AG08396 (cell line): ENCODE measurements around the gene SHKBP1.
"Not testable (repeated sequence)": the region's sequence is repeated elsewhere in the genome, so short reads cannot be mapped to it uniquely, and the experiment has no call there.

Experiments used
- DNase-seq: peaks from one replicate; pipeline ENCODE4 v3.0.0; 2012; ENCODE audit warnings: low spot score, mixed read lengths

The SHKBP1 gene

DNA sequence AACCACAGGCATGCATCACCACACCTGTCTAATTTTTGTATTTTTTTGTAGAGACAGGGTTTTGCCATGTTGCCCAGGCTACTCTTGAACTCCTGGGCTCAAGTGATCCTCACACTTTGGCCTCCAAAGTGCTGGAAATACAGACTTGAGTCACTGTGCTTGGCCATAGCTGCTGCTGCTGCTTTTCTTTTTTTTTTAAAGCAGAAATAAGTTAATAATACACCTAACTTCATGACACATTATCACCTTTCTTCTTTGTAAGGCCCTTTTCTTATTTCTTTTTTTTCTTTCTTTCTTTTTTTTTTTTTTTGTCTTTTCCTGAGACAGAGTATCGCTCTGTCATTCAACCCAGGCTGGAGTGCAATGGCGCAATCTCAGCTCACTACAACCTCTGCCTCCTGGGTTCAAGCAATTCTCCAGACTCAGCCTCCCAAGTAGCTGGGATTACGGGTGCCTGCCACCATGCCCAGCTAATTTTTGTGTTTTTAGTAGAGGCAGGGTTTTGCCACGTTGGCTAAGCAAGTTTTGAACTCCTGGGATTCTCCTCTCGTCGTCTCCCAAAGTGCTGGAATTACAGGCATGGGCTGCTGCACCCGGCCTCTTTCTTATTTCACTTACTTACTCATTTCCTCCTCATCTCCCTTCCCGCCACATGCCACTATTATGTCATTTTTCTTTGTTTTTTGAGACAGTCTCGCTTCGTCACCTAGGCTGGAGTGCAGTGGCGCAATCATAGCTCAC, 8.7 kb downstream of the SHKBP1 start:
- no peak for DNase-seq

DNA sequence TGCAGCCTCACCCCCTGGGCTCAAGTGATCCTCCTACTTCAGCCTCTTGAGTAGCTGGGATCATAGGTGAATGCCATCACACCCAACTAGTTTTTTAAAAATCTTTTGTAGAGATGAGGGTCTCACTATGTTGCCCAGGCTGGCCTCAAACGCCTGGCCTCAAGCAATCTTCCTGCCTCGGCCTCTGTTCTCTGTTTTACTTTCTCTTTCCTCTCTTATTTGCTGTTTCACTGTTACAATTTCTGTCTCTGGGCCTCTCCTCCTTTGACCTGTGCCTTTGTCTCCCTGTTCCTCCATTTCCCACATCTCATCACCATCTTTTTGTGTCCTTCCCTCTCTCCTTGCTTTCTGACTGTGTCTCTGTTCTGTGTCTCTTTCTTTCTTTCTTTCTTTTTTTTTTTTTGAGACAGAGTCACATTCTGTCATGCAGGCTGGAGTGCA, 9.3 kb downstream of the SHKBP1 start:
- no peak for DNase-seq

DNA sequence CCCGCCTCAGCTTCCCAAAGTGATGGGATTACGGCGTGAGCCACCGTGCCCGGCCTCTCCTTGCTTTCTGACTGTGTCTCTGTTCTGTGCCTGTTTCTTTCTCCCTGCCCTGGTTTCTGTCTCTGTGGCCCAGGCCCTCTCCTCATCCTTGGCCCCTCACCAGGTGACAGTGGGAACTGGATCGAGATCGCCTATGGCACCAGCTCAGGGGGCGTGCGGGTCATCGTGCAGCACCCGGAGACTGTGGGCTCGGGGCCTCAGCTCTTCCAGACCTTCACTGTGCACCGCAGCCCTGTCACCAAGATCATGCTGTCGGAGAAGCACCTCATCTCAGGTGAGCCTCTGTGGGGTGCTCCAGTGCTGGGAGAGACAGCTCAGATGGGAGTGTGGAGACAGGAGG, 9.9 kb downstream of the SHKBP1 start:
- no peak for DNase-seq

DNA sequence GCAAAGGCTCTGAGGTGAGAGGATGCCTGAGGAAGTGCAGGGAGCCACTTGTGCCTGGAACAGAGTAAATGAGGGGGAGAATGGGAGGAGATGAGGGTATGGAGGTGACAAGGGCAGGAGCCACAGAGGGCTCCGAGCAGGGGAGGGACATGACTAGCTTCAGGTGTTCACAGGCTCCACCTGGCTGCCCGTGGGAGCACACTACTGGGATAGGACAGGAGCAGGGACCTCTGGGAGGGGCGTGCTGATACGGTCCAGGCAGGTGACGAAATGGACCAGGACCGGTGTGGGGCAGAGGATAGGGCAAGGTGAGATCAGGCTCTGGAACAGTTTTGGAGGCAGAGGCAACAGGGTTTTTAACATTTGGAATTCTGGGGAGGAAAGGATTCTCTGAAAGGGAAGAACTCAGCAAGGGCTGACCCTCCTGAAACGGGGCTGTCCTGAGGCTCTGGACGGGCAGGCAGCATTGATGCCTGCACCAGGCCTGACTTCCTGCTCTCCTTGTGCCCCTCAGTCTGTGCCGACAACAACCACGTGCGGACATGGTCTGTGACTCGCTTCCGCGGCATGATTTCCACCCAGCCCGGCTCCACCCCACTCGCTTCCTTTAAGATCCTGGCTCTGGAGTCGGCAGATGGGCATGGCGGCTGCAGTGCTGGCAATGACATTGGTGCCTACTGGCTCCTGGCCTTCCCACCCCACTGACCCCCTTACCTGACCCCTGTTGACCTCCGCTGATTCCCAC, 11.6 kb downstream of the SHKBP1 start:
- DNase-seq, result no peak

DNA sequence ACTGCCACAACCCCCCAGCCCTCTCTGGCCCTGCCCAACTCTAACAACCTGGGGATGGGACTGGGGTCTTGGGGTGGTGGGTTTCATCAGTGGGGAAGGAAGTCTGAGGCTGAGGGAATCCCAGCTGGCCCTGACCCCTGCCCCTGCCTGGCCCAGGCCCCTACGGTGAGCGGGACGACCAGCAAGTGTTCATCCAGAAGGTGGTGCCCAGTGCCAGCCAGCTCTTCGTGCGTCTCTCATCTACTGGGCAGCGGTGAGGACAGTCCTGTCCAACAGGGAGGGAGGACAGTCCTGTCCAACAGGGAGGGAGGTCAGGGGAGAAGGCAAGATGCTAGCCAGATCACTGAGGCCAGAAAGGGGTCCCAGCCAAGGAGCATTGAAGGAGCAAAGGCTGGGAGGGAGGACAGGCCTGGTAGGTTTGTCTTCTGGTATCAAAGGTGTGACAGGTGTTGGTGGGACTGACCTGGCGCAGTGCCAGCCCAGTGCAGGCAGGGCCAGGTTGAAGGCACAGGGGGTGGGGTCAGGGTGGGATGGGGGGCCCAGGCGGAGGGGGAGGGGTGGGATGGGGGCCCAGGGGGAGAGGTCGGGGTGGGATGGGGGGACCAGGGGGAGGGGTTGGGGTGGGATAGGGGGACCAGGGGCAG, 12.4 kb downstream of the SHKBP1 start:
- no peak for DNase-seq

DNA sequence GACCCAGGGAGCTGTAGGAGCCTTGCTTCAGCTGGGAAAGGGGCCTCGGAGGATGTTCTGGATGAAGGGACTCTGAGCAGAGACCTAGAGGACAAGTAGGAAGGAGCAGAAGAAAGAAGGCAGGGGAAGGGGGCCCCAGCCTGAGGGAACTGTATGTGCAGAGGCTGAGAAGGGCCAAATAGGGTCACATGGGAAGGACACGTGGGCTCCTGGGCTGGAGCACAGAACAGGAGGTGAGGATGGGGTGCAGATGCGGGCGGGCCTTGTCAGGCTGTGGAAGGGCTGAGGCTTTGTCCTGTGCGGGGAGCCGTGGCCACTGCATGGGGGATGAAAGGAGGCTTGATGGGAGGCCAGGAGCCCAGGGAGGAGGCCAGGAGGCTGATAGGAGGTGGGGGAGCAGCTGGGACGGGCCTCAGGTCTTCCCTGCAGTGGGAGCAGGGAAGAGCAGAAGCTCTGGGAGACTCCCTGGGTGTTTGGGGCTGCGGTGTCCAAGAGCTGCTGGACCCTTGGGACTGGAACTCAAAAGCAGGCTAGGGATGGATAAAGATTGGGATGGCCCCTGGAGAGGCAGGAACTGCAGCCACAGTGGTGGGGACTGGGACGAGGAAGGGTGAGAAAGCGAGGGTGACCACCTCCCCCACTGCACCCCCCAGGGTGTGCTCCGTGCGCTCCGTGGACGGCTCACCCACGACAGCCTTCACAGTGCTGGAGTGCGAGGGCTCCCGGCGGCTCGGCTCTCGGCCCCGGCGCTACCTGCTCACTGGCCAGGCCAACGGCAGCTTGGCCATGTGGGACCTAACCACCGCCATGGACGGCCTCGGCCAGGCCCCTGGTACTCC, 13.1 kb downstream of the SHKBP1 start:
- no peak for DNase-seq

DNA sequence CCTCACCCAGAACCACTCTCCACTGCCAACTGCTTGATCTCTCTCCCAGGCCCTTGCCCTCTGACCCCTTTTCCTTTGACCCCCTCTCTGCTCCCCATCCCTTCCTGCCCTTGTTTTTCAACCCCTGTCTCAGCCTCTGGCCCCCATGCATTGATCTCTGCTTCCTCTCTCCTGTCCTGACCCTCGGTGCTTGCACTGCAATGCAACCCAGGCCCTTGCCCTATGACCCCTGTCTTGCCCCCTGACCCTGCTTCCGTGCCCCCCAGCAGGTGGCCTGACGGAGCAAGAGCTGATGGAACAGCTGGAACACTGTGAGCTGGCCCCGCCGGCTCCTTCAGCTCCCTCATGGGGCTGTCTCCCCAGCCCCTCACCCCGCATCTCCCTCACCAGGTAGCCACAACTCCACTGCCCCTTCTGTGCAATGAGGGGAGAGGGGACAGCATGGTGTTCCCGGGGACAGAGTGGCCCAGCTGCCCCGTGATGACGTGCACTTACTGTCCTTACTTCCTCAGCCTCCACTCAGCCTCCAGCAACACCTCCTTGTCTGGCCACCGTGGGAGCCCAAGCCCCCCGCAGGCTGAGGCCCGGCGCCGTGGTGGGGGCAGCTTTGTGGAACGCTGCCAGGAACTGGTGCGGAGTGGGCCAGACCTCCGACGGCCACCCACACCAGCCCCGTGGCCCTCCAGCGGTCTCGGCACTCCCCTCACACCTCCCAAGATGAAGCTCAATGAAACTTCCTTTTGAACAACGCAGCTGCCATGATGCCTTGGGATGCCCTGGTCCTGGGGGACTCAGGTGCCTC, 14.0 kb downstream of the SHKBP1 start:
- no peak for DNase-seq

DNA sequence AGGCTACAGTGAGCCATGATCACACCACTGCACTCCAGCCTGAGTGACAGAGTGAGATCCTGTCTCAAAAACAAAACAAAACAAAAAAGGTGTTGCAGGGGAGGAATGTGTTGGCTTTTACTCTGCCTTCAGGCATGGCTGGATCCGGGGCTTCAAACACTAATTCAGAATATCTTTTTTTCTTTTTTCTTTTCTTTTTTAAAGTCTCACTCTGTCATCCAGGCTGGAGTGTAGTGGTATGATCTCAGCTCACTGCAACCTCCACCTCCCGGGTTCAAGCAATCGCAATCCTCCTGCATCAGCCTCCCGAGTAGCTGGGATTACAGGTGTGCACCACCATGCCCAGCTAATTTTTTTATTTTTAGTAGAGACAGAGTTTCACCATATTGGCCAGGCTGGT, 15.1 kb downstream of the SHKBP1 start:
- DNase-seq, result not testable (repeated sequence)

DNA sequence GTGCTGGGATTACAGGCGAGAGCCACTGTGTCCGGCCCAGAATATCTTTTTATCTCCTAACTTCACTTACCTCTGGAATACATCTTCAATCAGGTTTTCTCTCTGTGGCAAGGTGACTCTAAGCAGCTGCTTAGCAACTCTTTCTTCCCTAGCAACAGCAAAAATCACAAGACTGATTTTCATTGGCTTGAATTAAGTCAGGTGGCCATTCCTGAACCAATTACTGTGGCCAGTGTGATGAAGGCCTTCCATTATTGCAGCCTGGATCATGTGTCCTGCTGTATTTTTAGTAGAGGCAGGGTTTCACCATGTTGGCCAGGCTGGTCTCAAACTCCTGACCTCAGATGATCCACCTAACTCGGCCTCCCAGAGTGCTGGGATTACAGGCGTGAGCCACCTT, 15.5 kb downstream of the SHKBP1 start:
- DNase-seq, result peak; percentile 74

DNA sequence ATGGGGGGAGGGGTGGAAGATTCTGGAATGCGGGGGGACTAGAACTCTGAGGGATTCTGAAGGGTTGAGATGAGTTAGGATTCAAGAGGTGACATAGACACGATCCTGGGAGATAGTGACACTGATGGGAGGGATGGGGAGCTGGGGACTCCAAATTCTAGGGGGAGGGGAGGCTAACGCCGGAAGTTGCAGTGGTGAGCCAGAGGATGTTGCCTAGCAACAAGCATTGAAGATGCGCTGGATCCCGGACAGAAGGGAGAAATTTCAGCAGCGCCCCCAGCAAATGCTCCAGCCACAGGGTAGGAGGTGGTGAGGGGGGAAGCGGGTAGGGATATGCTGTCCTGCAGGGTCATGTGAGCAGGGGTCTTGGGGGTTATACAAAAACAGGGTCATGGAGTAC, 17.6 kb downstream of the SHKBP1 start:
- peak; percentile 59 for DNase-seq

DNA sequence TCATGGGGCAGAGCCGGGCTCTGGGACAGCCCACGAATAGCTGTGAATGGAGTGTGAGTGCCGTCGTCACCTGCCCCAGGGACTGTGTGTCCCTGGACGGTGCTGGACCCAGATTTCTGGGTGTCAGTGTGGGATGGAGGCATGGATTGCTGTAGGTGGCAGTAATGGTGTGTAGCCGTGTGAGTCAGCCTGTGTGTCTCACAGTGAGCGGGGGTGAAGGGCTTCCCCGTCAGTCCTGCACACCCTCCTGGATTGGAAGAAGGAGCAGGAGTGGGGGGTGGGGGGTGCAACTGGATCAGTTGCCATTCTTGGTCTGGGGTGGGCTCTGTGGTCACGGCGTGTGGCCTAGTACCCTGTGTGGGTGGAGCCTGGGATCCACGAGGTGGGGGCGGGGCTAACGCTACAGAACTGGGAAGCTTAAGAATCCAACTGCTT, 18.0 kb downstream of the SHKBP1 start:
- DNase-seq, result peak; percentile 82

DNA sequence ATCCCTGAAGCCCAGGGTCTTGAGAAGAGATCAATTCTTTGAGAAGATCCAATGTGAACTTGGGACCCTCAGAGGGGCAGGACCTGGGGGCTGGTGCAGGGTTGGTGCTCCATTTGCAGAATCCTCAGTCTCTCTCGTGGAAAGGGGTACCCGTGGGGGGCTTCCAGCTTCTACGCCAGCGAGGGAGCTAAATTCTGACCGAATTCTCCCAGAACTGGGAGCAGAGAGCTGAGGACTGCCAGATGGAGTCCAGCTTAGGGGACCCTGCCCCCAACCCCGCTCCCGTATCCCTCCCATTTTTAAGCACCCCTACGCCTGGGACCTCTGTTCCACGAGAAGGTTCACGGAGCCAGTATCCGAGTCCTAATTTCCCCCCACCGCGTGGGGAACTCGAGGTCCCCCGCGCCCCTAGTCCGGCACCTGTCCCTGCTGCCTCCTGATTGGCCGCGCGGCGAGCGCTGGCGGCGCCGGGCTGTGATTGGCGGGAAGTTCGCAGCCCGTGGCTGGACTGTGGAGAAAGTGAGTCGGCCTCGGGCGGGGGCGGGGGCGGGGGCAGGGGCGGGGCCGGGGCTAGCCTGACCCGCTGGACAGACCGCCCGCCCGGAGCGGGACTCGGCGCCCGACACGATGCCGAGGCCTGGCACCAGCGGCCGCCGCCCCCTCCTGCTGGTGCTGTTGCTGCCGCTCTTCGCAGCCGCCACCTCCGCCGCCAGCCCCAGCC, 20.1 kb downstream of the SHKBP1 start:
- DNase-seq, result peak; percentile 95

DNA sequence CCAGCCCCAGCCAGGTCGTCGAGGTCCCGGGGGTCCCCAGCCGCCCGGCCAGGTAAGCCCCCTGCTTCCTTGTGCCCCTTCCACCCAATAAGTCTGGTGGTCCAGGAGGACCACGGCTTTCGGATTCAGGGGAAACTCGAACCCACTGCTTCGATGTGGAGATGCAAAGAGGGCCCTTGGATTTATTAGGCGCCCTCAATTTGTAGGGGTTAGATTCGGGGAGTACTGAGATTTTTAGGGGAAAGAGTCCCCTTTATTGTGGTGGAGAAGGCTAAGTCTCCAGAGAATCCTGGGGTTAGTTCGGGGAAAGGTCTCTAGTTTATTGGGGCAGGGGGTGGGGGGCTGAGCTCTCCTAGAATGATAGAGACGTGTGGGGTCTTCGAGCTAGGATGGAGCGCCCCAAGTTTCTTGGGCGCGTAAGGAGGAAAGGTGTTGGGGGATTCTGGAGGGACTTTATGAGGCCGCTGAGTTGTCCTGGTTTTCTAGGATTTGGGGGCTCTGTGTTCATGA, 20.7 kb downstream of the SHKBP1 start:
- DNase-seq, result no peak

DNA sequence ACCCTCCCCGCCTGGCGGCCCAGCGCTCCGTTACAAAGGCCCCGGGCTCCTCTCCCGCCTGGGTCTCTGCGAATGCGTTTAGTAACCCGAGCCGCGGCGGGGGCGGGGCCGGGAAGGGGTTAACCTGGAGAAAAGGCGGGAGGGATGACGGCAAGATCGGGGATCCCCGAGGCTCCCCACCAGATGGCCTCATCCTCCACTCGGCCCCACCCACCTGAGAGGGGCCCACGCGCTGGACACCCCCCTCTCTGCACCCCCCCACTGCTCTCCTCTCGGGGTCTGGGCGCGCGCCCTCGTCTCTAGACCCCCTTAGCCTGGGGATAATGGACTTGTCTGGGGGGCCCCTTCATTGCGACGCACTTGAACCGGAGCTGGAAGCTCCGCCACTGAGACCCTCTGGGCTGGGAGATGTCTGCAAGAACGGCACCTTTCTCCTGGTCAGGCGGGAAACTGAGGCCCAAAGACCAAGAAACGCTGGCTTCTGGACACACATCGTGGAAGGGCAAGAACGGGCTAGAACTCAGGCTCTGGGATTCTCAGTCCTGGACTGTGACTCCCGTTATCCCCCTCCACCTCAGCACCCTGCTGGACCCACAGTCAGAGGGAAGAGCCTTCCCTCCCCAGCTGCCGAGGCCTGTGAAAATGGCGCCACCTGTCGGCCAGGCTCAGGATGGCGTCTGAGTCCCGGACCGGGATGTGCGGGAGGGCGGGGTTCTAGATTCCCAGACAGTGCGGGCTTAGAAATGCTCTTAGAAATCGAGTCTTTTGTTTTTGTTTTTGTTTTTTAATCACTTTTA, 21.6 kb downstream of the SHKBP1 start:
- peak; percentile 89 for DNase-seq

DNA sequence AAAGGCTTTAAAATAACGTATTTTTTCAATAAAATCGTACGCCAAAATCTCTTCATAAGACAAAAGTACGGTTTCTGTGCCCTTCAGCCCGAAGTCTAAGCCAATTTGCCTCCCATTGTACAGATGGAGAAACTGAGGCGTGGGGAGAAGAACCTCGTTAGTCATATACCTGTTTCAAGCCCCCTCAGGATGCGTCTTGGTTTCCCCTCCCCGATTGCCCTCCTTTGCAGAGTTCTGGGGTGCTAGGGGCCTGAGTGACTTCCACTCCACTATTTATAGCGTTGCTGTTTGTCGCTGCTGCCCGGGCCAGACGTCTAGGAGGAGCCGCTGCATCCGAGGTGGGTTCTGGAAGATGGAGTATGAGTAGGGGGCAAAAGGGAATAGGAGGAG, 22.2 kb downstream of the SHKBP1 start:
- no peak for DNase-seq

DNA sequence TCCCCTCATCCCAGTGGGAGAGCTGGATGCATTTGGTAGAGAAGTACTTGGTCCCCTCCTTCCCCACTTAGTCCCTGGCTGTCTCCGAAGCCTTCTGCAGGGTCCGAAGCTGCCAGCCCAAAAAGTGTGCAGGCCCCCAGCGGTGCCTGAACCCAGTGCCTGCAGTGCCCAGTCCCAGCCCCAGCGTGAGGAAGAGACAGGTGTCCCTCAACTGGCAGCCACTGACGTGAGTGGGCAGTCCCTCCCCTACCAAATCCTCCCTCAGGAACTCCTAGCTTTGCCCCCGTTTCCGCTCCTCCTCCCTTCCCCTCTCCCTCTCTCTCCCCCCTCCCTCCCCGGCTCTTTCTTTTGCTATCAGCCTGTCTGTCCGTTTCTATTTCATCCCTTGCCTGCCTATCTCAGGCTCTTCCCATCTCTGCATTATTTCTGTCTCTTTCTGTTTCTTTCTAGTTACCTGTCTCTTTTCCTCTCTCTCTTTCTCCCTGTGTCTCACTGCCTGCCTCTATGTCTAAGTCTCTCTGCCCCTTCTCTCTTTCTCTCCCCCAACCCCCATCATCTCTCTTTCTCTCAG, 22.7 kb downstream of the SHKBP1 start:
- no peak for DNase-seq

DNA sequence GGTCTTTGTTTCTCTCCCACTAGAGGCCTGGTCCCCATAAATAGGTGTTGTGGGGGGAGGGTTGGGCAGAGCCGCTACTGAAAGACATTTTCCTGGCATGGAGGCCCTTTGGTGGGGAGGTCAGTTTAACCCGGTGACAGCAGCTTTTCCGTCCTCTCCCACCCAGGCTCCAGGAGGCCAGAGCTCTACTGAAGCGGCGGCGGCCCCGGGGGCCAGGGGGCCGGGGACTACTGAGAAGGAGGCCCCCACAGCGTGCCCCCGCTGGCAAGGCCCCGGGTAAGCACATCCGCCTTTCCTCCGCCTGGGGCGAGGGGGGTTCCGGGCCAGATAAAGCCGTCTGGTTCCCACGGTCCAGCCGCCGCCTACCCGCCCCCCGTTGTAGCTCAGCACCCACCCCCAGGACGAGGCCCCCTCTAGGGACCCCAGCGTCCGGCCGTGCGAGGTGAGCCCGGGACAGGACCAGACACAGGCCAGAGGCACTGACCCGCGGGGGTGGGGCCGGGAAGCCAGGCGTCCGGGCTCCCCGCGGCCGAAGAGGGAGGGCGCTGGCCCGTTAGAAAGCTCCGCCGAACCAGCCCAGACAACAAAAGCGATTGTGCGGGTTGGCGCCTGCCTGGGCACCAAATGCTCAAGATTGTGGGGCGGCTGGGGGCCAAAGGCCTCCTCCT, 23.4 kb downstream of the SHKBP1 start:
- no peak for DNase-seq

DNA sequence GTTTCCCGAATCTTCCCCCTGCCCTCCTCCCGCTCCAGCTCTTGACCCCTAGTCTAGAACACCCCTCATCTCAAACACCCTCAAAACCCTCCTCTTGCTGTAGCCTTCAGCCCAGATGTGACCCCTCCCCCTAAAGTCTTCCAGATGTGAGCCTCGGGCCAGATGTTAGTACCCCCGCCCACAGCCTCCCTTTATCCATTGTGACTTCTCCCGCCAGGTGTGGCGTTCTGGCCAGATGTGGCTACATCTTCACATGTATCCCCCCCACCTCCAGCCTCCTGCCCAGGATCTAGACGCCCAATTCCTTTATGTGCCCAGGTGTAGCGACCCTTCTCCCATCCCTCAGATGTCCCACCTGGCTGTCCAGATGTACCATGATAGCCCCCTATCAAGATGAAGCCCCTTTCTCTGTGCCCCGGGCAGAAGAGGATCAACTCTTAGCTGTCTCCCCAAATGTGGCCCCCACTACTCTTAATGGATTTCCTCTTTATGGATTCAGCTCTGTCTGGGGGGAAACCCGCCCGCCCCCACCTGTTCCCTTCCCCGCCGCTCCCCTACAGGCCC, 24.0 kb downstream of the SHKBP1 start:
- no peak for DNase-seq
